ENCODE data around the gene KRT74. TPM values are rescaled to one million over a fixed set of nuclear protein-coding genes. Genes with fewer than 3 reads are reported as not detected.

KRT74 gene
- total RNA-seq, 2 experiments from 2014 or later: not detected

GRCh38 chr12:52587563-52587962 lies 13.9 kb upstream of the KRT74 start:
- no peaks in the 10 kb centered on the region for H3K27me3 Mint-ChIP-seq
- H3K27ac Mint-ChIP-seq: no peak overlapping the region
- H3K36me3 Mint-ChIP-seq: no peaks in the 10 kb centered on the region
- DNase-seq: no peak
- peaks cover 32% of the 10 kb centered on the region for H3K4me1 Mint-ChIP-seq
- H3K9me3 Mint-ChIP-seq: no peaks in the 10 kb centered on the region
- no peak overlapping the region for H3K4me3 Mint-ChIP-seq

- Mint-ChIP-seq H3K4me3 (no peak overlapping the region), H3K9me3 (no peaks in the 10 kb centered on the region), H3K4me1 (peaks cover 30% of the 10 kb centered on the region), H3K27ac (no peak overlapping the region), H3K36me3 (no peaks in the 10 kb centered on the region), H3K27me3 (no peaks in the 10 kb centered on the region)
- DNase-seq: peak; percentile 21
Measured at GRCh38 chr12:52585946-52586345, 12.3 kb upstream of the KRT74 start.

- H3K9me3 Mint-ChIP-seq: no peaks in the 10 kb centered on the region
- H3K36me3 Mint-ChIP-seq: no peaks in the 10 kb centered on the region
- peaks cover 30% of the 10 kb centered on the region for H3K4me1 Mint-ChIP-seq
- H3K27me3 Mint-ChIP-seq: no peaks in the 10 kb centered on the region
- H3K4me3 Mint-ChIP-seq: no peak overlapping the region
- no peak for DNase-seq
- H3K27ac Mint-ChIP-seq: no peak overlapping the region
Measured at GRCh38 chr12:52585066-52585465, 11.4 kb upstream of the KRT74 start.

GRCh38 chr12:52584156-52584682 lies 10.6 kb upstream of the KRT74 start:
- no peak overlapping the region for H3K27ac Mint-ChIP-seq

GRCh38 chr12:52582971-52583456 lies 9.4 kb upstream of the KRT74 start:
- H3K4me1 Mint-ChIP-seq: peaks cover 26% of the 10 kb centered on the region
- H3K36me3 Mint-ChIP-seq: no peaks in the 10 kb centered on the region
- H3K4me3 Mint-ChIP-seq: no peak overlapping the region
- H3K27ac Mint-ChIP-seq: no peak overlapping the region
- H3K27me3 Mint-ChIP-seq: no peaks in the 10 kb centered on the region
- DNase-seq: peak; percentile 50
- no peaks in the 10 kb centered on the region for H3K9me3 Mint-ChIP-seq

More at GRCh38 chr12:52584156-52584682, 10.6 kb upstream of the KRT74 start:
- Mint-ChIP-seq H3K27me3 (no peaks in the 10 kb centered on the region), H3K36me3 (no peaks in the 10 kb centered on the region), H3K4me3 (no peak overlapping the region), H3K4me1 (peaks cover 26% of the 10 kb centered on the region), H3K9me3 (no peaks in the 10 kb centered on the region)
- DNase-seq: no peak

GRCh38 chr12:52582486-52582885 lies 8.8 kb upstream of the KRT74 start:
- DNase-seq: no peak
- no peak overlapping the region for H3K27ac Mint-ChIP-seq
- no peak overlapping the region for H3K4me3 Mint-ChIP-seq
- H3K9me3 Mint-ChIP-seq: no peaks in the 10 kb centered on the region
- no peaks in the 10 kb centered on the region for H3K36me3 Mint-ChIP-seq
- no peaks in the 10 kb centered on the region for H3K27me3 Mint-ChIP-seq
- peaks cover 26% of the 10 kb centered on the region for H3K4me1 Mint-ChIP-seq

- no peaks in the 10 kb centered on the region for H3K27me3 Mint-ChIP-seq
- H3K9me3 Mint-ChIP-seq: no peaks in the 10 kb centered on the region
- no peak overlapping the region for H3K27ac Mint-ChIP-seq
- no peak for DNase-seq
- peaks cover 19% of the 10 kb centered on the region for H3K4me1 Mint-ChIP-seq
- no peak overlapping the region for H3K4me3 Mint-ChIP-seq
- H3K36me3 Mint-ChIP-seq: no peaks in the 10 kb centered on the region
Measured at GRCh38 chr12:52581481-52581880, 7.8 kb upstream of the KRT74 start.

- no peak overlapping the region for H3K27ac Mint-ChIP-seq
- H3K4me3 Mint-ChIP-seq: no peak overlapping the region
- peaks cover 1% of the 10 kb centered on the region for H3K27me3 Mint-ChIP-seq
- H3K36me3 Mint-ChIP-seq: no peaks in the 10 kb centered on the region
- DNase-seq: no peak
- no peaks in the 10 kb centered on the region for H3K9me3 Mint-ChIP-seq
- H3K4me1 Mint-ChIP-seq: peaks cover 15% of the 10 kb centered on the region
Measured at GRCh38 chr12:52581066-52581465, 7.4 kb upstream of the KRT74 start.

GRCh38 chr12:52580496-52580895 lies 6.9 kb upstream of the KRT74 start:
- H3K9me3 Mint-ChIP-seq: no peaks in the 10 kb centered on the region
- peaks cover 10% of the 10 kb centered on the region for H3K4me1 Mint-ChIP-seq
- peaks cover 3% of the 10 kb centered on the region for H3K27me3 Mint-ChIP-seq
- no peaks in the 10 kb centered on the region for H3K36me3 Mint-ChIP-seq
- no peak overlapping the region for H3K27ac Mint-ChIP-seq
- no peak overlapping the region for H3K4me3 Mint-ChIP-seq
- no peak for DNase-seq

GRCh38 chr12:52579468-52580465 lies 6.1 kb upstream of the KRT74 start:
- peaks cover 4% of the 10 kb centered on the region for H3K4me1 Mint-ChIP-seq
- H3K4me3 Mint-ChIP-seq: no peak overlapping the region
- no peaks in the 10 kb centered on the region for H3K9me3 Mint-ChIP-seq
- no peak overlapping the region for H3K27ac Mint-ChIP-seq
- DNase-seq: no peak
- H3K27me3 Mint-ChIP-seq: peaks cover 3% of the 10 kb centered on the region
- no peaks in the 10 kb centered on the region for H3K36me3 Mint-ChIP-seq

GRCh38 chr12:52578469-52578868 lies 4.8 kb upstream of the KRT74 start:
- Mint-ChIP-seq H3K9me3 (no peaks in the 10 kb centered on the region), H3K4me3 (no peak overlapping the region), H3K36me3 (no peaks in the 10 kb centered on the region), H3K4me1 (peaks cover 4% of the 10 kb centered on the region), H3K27ac (no peak overlapping the region), H3K27me3 (peaks cover 3% of the 10 kb centered on the region)
- no peak for DNase-seq

- peaks cover 3% of the 10 kb centered on the region for H3K27me3 Mint-ChIP-seq
- H3K9me3 Mint-ChIP-seq: no peaks in the 10 kb centered on the region
Measured at GRCh38 chr12:52577316-52577715, 3.7 kb upstream of the KRT74 start.

GRCh38 chr12:52575948-52576347 lies 2.3 kb upstream of the KRT74 start:
- Mint-ChIP-seq H3K27me3 (peaks cover 3% of the 10 kb centered on the region), H3K36me3 (no peaks in the 10 kb centered on the region), H3K4me3 (no peak overlapping the region), H3K27ac (no peak overlapping the region), H3K9me3 (no peaks in the 10 kb centered on the region), H3K4me1 (no peaks in the 10 kb centered on the region)
- no peak for DNase-seq

More at GRCh38 chr12:52577316-52577715, 3.7 kb upstream of the KRT74 start:
- Mint-ChIP-seq H3K4me3 (no peak overlapping the region), H3K4me1 (no peaks in the 10 kb centered on the region), H3K36me3 (no peaks in the 10 kb centered on the region), H3K27ac (no peak overlapping the region)
- no peak for DNase-seq

- Mint-ChIP-seq H3K4me1 (no peaks in the 10 kb centered on the region), H3K27me3 (peaks cover 3% of the 10 kb centered on the region), H3K9me3 (no peaks in the 10 kb centered on the region), H3K27ac (no peak overlapping the region), H3K4me3 (no peak overlapping the region), H3K36me3 (no peaks in the 10 kb centered on the region)
- DNase-seq: no peak
Measured at GRCh38 chr12:52575256-52575655, 1.6 kb upstream of the KRT74 start.

GRCh38 chr12:52573306-52573705 lies 337 bp downstream of the KRT74 start:
- Mint-ChIP-seq H3K4me1 (no peaks in the 10 kb centered on the region), H3K27ac (no peak overlapping the region), H3K27me3 (peaks cover 3% of the 10 kb centered on the region), H3K36me3 (no peaks in the 10 kb centered on the region), H3K9me3 (no peaks in the 10 kb centered on the region), H3K4me3 (no peak overlapping the region)
- no peak for DNase-seq

All from activated naive CD8-positive, alpha-beta T cell treated with anti-CD3 and anti-CD28 coated beads for 36 hours (primary cell).